Endothelial cell (in vitro differentiated cells): Measurements from ENCODE around the gene TRPV3. TPM values are rescaled to one million over a fixed set of nuclear protein-coding genes. Genes with fewer than 3 reads are reported as not detected.
A peak's percentile ranks its signal among the peaks of the same experiment; 100 is the strongest.
"Not testable (repeated sequence)": the region's sequence is repeated elsewhere in the genome, so short reads cannot be mapped to it uniquely, and the experiment has no call there.

ENCODE experiments used
- DNase-seq: peaks from one replicate; pipeline ENCODE4 v3.0.0; 2021; ENCODE audit warnings: low spot score
- H3K27ac Mint-ChIP-seq: one replicate; pipeline ENCODE4 v1.8.0; 2021; ENCODE audit warnings: mixed read lengths, inconsistent platforms; ENCODE audit not compliant: unreplicated experiment
- H3K27me3 Mint-ChIP-seq: one replicate; pipeline ENCODE4 v1.8.0; 2021; ENCODE audit warnings: mild to moderate bottlenecking, moderate library complexity, mixed read lengths, inconsistent platforms; ENCODE audit not compliant: unreplicated experiment
- H3K36me3 Mint-ChIP-seq: one replicate; pipeline ENCODE4 v1.8.0; 2021; ENCODE audit warnings: mild to moderate bottlenecking, low read depth, mixed read lengths, inconsistent platforms; ENCODE audit not compliant: unreplicated experiment
- H3K4me1 Mint-ChIP-seq: one replicate; pipeline ENCODE4 v1.8.0; 2021; ENCODE audit warnings: mild to moderate bottlenecking, mixed read lengths, inconsistent platforms; ENCODE audit not compliant: unreplicated experiment
- H3K4me3 Mint-ChIP-seq: one replicate; pipeline ENCODE4 v1.8.0; 2021; ENCODE audit warnings: mild to moderate bottlenecking, mixed read lengths, inconsistent platforms; ENCODE audit not compliant: unreplicated experiment
- H3K9me3 Mint-ChIP-seq: one replicate; pipeline ENCODE4 v1.8.0; 2021; ENCODE audit warnings: mixed read lengths, inconsistent platforms; ENCODE audit not compliant: unreplicated experiment
- CTCF ChIP-seq: fragments of 200-600 bp; sonication (generic); IDR thresholded peaks from one replicate; pipeline ENCODE4 v1.5.0; 2021; ENCODE audit warnings: antibody characterized with exemption; ENCODE audit not compliant: unreplicated experiment
- total RNA-seq: library from RNA; stranded (reverse); fragmentation: NEBNext Ultra II Directional; extraction: Animal tissue kit (Norgen Biotek cat#: 25700); gene quantifications from one replicate; pipeline ENCODE4 v1.2.1, GENCODE V29; 2021; ENCODE audit not compliant: unreplicated experiment

TRPV3 gene
- total RNA-seq, 1 donor from 2014 or later: not detected

- H3K27ac Mint-ChIP-seq: no peak overlapping the region
- no peaks in the 10 kb centered on the region for H3K9me3 Mint-ChIP-seq
- H3K4me3 Mint-ChIP-seq: no peak overlapping the region
- no peak for TF ChIP-seq CTCF
- no peaks in the 10 kb centered on the region for H3K4me1 Mint-ChIP-seq
- H3K36me3 Mint-ChIP-seq: peaks cover 3% of the 10 kb centered on the region
- H3K27me3 Mint-ChIP-seq: no peaks in the 10 kb centered on the region
- no peak for DNase-seq
Measured at GRCh38 chr17:3571043-3571900, 13.7 kb upstream of the TRPV3 start.

GRCh38 chr17:3569534-3570137 lies 12.0 kb upstream of the TRPV3 start:
- TF ChIP-seq CTCF: no peak
- no peak overlapping the region for H3K4me3 Mint-ChIP-seq
- H3K4me1 Mint-ChIP-seq: no peaks in the 10 kb centered on the region
- peaks cover 10% of the 10 kb centered on the region for H3K36me3 Mint-ChIP-seq
- H3K27me3 Mint-ChIP-seq: no peaks in the 10 kb centered on the region
- H3K27ac Mint-ChIP-seq: no peak overlapping the region
- no peaks in the 10 kb centered on the region for H3K9me3 Mint-ChIP-seq
- DNase-seq: no peak

GRCh38 chr17:3566551-3566950 lies 8.9 kb upstream of the TRPV3 start:
- H3K4me1 Mint-ChIP-seq: no peaks in the 10 kb centered on the region
- H3K9me3 Mint-ChIP-seq: no peaks in the 10 kb centered on the region
- H3K36me3 Mint-ChIP-seq: peaks cover 10% of the 10 kb centered on the region
- H3K27ac Mint-ChIP-seq: no peak overlapping the region
- DNase-seq: no peak
- H3K4me3 Mint-ChIP-seq: no peak overlapping the region
- TF ChIP-seq CTCF: no peak
- no peaks in the 10 kb centered on the region for H3K27me3 Mint-ChIP-seq

GRCh38 chr17:3565143-3565542 lies 7.5 kb upstream of the TRPV3 start:
- Mint-ChIP-seq H3K36me3 (peaks cover 10% of the 10 kb centered on the region), H3K9me3 (no peaks in the 10 kb centered on the region), H3K27me3 (no peaks in the 10 kb centered on the region), H3K27ac (no peak overlapping the region), H3K4me3 (peak overlapping the region; percentile 35), H3K4me1 (no peaks in the 10 kb centered on the region)
- no peak for DNase-seq
- no peak for TF ChIP-seq CTCF

- H3K9me3 Mint-ChIP-seq: not testable (repeated sequence)
Measured at GRCh38 chr17:3564241-3564640, 6.6 kb upstream of the TRPV3 start.

More at GRCh38 chr17:3564241-3564640, 6.6 kb upstream of the TRPV3 start:
- H3K36me3 Mint-ChIP-seq, H3K27ac Mint-ChIP-seq, H3K4me3 Mint-ChIP-seq, DNase-seq, H3K4me1 Mint-ChIP-seq, H3K27me3 Mint-ChIP-seq: not testable (repeated sequence)
